Keratinocyte (primary cell): ENCODE measurements around the gene ADGRL3. TPM values are rescaled to one million over a fixed set of nuclear protein-coding genes. Genes with fewer than 3 reads are reported as not detected.
"Not testable (repeated sequence)": the region's sequence is repeated elsewhere in the genome, so short reads cannot be mapped to it uniquely, and the experiment has no call there.

ENCODE experiments used
- DNase-seq: peaks from one replicate; pipeline ENCODE4 v3.0.0-alpha.2; 2011; ENCODE audit warnings: low read depth, missing footprints, low spot score
- FAIRE-seq: peaks from 2 replicates; lab custom pipeline; 2011; peaks lifted over from hg19 to GRCh38; lab: Jason Lieb, UNC
- H2AFZ ChIP-seq: 2 replicates; pipeline ENCODE4 v1.6.0; 2012; ENCODE audit warnings: low read length, control low read depth, inconsistent platforms; ENCODE audit not compliant: control insufficient read depth
- H3K27ac ChIP-seq: 2 replicates; pipeline ENCODE4 v1.5.1; 2011; ENCODE audit warnings: low read length; ENCODE audit not compliant: control insufficient read depth, insufficient read depth
- H3K27me3 ChIP-seq: 3 replicates; pipeline ENCODE4 v1.6.0; 2011; ENCODE audit warnings: low read length; ENCODE audit not compliant: control insufficient read depth, insufficient read depth; ENCODE audit errors: extremely low read depth
- H3K36me3 ChIP-seq, 2 experiments: 2 replicates in 1 of 2; 3 replicates in 1 of 2; pipeline ENCODE4 v1.5.1; 2011; ENCODE audit warnings: low read length in 2 of 2, mild to moderate bottlenecking in 1 of 2; ENCODE audit not compliant: control insufficient read depth in 2 of 2, insufficient read depth in 2 of 2; ENCODE audit errors: extremely low read depth in 1 of 2
- H3K4me1 ChIP-seq: 3 replicates; pipeline ENCODE4 v1.5.1; 2011; ENCODE audit warnings: low read length; ENCODE audit not compliant: control insufficient read depth, insufficient read depth; ENCODE audit errors: extremely low read depth
- H3K4me2 ChIP-seq: 3 replicates; pipeline ENCODE4 v1.6.0; 2011; ENCODE audit warnings: low read depth, low read length; ENCODE audit not compliant: control insufficient read depth, insufficient read depth; ENCODE audit errors: extremely low read depth
- H3K4me3 ChIP-seq, 3 experiments: fragments of 200-600 bp in 1 of 3; sonication (generic) in 1 of 3; 2 replicates in 2 of 3; 3 replicates in 1 of 3; pipeline ENCODE4 v1.5.1; 2011 to 2016; ENCODE audit warnings: low read length in 3 of 3, mild to moderate bottlenecking in 3 of 3, control low read depth in 2 of 3, inconsistent platforms in 1 of 3, low read depth in 1 of 3, mixed read lengths in 1 of 3, mixed run types in 1 of 3, moderate library complexity in 1 of 3; ENCODE audit not compliant: control insufficient read depth in 2 of 3, insufficient read depth in 2 of 3; ENCODE audit errors: extremely low read depth in 1 of 3
- H3K79me2 ChIP-seq: 2 replicates; pipeline ENCODE4 v1.6.0; 2012; ENCODE audit warnings: low read length; ENCODE audit not compliant: control insufficient read depth, insufficient read depth
- H3K9ac ChIP-seq: 3 replicates; pipeline ENCODE4 v1.6.0; 2011; ENCODE audit warnings: low read length; ENCODE audit not compliant: control insufficient read depth, insufficient read depth; ENCODE audit errors: extremely low read depth
- H3K9me1 ChIP-seq: 3 replicates; pipeline ENCODE4 v1.6.0; 2011; ENCODE audit warnings: low read length; ENCODE audit not compliant: control insufficient read depth, insufficient read depth; ENCODE audit errors: extremely low read depth
- H3K9me3 ChIP-seq: 2 replicates; pipeline ENCODE4 v1.5.1; 2012; ENCODE audit warnings: low read depth, low read length; ENCODE audit not compliant: control insufficient read depth
- H4K20me1 ChIP-seq: 3 replicates; pipeline ENCODE4 v1.6.0; 2011; ENCODE audit warnings: low read length; ENCODE audit not compliant: control insufficient read depth, insufficient read depth; ENCODE audit errors: extremely low read depth
- EZH2 ChIP-seq: IDR thresholded peaks from one replicate; pipeline ENCODE4 v1.6.1; 2012; ENCODE audit warnings: inconsistent platforms, mild to moderate bottlenecking, low read length, moderate library complexity
- dilution Hi-C: fragments of 300-500 bp; cut with MboI; formaldehyde crosslinking; loops from one replicate; pipeline ENCODE4 v1.7.0; 2020; ENCODE audit warnings: low sequenced_read_pairs; ENCODE audit not compliant: extremely low pct_ligation_motif_present
- polyA plus RNA-seq, 5 experiments: library from polyadenylated mRNA; depleted of rRNA in 3 of 5; stranded (reverse) in 3 of 5; stranded (forward) in 1 of 5; unstranded in 1 of 5; fragments of >200 nt; gene quantifications; 1 replicate in 1 of 5; 2 replicates in 3 of 5; 3 replicates in 1 of 5; pipeline versions ENCODE4 v1.2.1 to v1.2.3, GENCODE V29; 2011 to 2012; ENCODE audit warnings: missing spikeins in 2 of 5, low read depth in 1 of 5, low replicate concordance in 1 of 5
- TF ChIP-seq, protein P1 (sequence below), 3 experiments: IDR thresholded peaks in 1 of 3; conservative IDR thresholded peaks in 1 of 3; optimal IDR thresholded peaks in 1 of 3; 2 replicates in 2 of 3; 3 replicates in 1 of 3; pipeline versions ENCODE3 to v1.5.1; 2011; ENCODE audit warnings: low read length in 3 of 3, mild to moderate bottlenecking in 3 of 3, moderate library complexity in 2 of 3, control low read depth in 1 of 3, inconsistent platforms in 1 of 3; ENCODE audit not compliant: insufficient read depth in 2 of 3; ENCODE audit errors: extremely low read depth in 1 of 3

The ADGRL3 gene
- polyA plus RNA-seq, 1 donor (not counting 4 experiments of a cell fraction or from before 2014, with no cell fraction given): 0.18 TPM

- Histone ChIP-seq H3K9ac (no peak overlapping the region), H4K20me1 (no peaks in the 10 kb centered on the region), H3K9me3 (no peaks in the 10 kb centered on the region), H3K4me1 (no peaks in the 10 kb centered on the region), H3K4me2 (no peak overlapping the region), H2AFZ (no peak overlapping the region), H3K4me3 (no peak overlapping the region), H3K79me2 (no peaks in the 10 kb centered on the region), H3K27me3 (no peaks in the 10 kb centered on the region), H3K36me3 (no peaks in the 10 kb centered on the region), H3K27ac (no peak overlapping the region), H3K9me1 (no peaks in the 10 kb centered on the region)
- TF ChIP-seq EZH2: no peak
- TF ChIP-seq, protein P1, sequence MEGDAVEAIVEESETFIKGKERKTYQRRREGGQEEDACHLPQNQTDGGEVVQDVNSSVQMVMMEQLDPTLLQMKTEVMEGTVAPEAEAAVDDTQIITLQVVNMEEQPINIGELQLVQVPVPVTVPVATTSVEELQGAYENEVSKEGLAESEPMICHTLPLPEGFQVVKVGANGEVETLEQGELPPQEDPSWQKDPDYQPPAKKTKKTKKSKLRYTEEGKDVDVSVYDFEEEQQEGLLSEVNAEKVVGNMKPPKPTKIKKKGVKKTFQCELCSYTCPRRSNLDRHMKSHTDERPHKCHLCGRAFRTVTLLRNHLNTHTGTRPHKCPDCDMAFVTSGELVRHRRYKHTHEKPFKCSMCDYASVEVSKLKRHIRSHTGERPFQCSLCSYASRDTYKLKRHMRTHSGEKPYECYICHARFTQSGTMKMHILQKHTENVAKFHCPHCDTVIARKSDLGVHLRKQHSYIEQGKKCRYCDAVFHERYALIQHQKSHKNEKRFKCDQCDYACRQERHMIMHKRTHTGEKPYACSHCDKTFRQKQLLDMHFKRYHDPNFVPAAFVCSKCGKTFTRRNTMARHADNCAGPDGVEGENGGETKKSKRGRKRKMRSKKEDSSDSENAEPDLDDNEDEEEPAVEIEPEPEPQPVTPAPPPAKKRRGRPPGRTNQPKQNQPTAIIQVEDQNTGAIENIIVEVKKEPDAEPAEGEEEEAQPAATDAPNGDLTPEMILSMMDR (optimal IDR thresholded peaks at IDR 0.05 in 1 of 3, IDR thresholded peaks at IDR 0.05 in 1 of 3, conservative IDR thresholded peaks at IDR 0.05 in 1 of 3; ENCODE audit: extremely low read depth in 1 of 3, insufficient read depth in 2 of 3, low read length in 3 of 3): no peak
- DNase-seq (no peak), FAIRE-seq (no peak)
- dilution Hi-C loops: no loop called here
Observed at GRCh38 chr4:61638591-61638990, 438.5 kb downstream of the ADGRL3 start.

GRCh38 chr4:61646746-61647350, 446.7 kb downstream of the ADGRL3 start:
- H2AFZ ChIP-seq, H3K9me1 ChIP-seq, H4K20me1 ChIP-seq, H3K9me3 ChIP-seq, dilution Hi-C loops, H3K4me1 ChIP-seq, H3K36me3 ChIP-seq, H3K27me3 ChIP-seq, DNase-seq, H3K4me3 ChIP-seq, H3K79me2 ChIP-seq, FAIRE-seq, H3K27ac ChIP-seq, H3K9ac ChIP-seq, H3K4me2 ChIP-seq: not testable (repeated sequence)

DNA sequence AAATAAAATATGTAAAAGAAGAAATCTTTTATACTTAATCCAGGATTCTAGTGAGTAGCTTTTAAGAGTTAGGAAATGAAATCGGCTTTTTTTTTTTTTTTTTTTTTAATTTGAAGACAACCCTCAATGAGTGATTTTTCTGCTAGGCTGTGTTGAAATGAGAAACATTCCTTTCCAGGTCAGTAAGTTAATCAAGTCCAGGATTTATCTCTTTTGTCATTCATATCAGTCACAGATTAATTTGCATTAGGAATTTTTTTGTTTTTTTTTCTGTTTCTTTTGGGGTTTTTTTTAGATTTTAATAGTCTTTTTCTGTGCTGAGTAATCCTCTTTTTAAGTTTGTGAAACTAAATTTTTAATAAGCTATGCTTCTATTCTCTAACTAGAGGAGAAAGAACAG, 448.1 kb downstream of the ADGRL3 start:
- no peaks in the 10 kb centered on the region for H3K4me1 ChIP-seq
- no peaks in the 10 kb centered on the region for H3K9me3 ChIP-seq
- dilution Hi-C loops: no loop called here
- H3K27ac ChIP-seq: no peak overlapping the region
- H3K79me2 ChIP-seq: no peaks in the 10 kb centered on the region
- H3K27me3 ChIP-seq: no peaks in the 10 kb centered on the region
- H4K20me1 ChIP-seq: no peaks in the 10 kb centered on the region
- no peak overlapping the region for H3K4me3 ChIP-seq
- H2AFZ ChIP-seq: no peak overlapping the region
- TF ChIP-seq, protein P1 (optimal IDR thresholded peaks at IDR 0.05 in 1 of 3, IDR thresholded peaks at IDR 0.05 in 1 of 3, conservative IDR thresholded peaks at IDR 0.05 in 1 of 3; ENCODE audit: extremely low read depth in 1 of 3, insufficient read depth in 2 of 3, low read length in 3 of 3): no peak
- no peak for TF ChIP-seq EZH2
- FAIRE-seq (no peak), DNase-seq (no peak)
- H3K36me3 ChIP-seq: no peaks in the 10 kb centered on the region
- H3K9ac ChIP-seq: no peak overlapping the region
- H3K4me2 ChIP-seq: no peak overlapping the region
- no peaks in the 10 kb centered on the region for H3K9me1 ChIP-seq
